Measurements from ENCODE around the gene SEMA5B. TPM values are rescaled to one million over a fixed set of nuclear protein-coding genes. Genes with fewer than 3 reads are reported as not detected.
A peak's percentile ranks its signal among the peaks of the same experiment; 100 is the strongest.

SEMA5B gene
- total and polyA plus RNA-seq, 4 donors, result 14.2 to 65.5 (median 39.1) TPM

- no peaks in the 10 kb centered on the region for H3K36me3 ChIP-seq (ENCODE audit: control insufficient read depth, insufficient read depth, low read length)
- H3K9me3 ChIP-seq (ENCODE audit: control insufficient read depth, insufficient read depth, low read length), result no peaks in the 10 kb centered on the region
- H3K4me1 ChIP-seq (ENCODE audit: control insufficient read depth, insufficient read depth, low read length), result peaks cover 3% of the 10 kb centered on the region
- H3K4me3 ChIP-seq (ENCODE audit: low read depth, low read length), result no peak overlapping the region
- DNase-seq (ENCODE audit: low read depth in 4 of 6, low spot score in 6 of 6), result no peak
- 96% methylated on average over 4 of the region's 5 CpGs for whole genome bisulfite sequencing (ENCODE audit: insufficient coverage)
- no peak overlapping the region for H3K27ac ChIP-seq (ENCODE audit: low read depth, low read length)
- H3K27me3 ChIP-seq (ENCODE audit: control insufficient read depth, insufficient read depth, low read length), result peaks cover 2% of the 10 kb centered on the region
Observed at GRCh38 chr3:123058505-123058904, 30.9 kb upstream of the SEMA5B start.

DNA sequence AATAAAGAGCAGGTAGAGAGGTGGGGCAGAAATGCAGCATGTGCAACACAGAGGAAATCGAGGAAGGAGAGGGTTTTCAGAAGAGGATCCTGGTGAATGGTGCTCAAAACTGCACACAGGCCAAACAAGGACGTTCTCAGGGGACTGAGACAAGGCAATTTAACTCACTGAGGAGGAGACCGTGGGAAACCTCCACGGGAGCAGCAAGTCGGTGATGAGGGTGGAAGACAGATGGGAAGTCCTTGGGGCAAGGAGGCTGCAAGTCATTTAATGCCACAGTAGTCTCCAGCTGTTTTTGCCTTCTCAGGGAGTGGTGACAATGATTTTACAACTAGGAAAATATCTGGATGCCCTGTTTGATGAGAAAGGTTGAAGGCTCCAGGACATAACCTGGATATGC is 27.8 kb upstream of the SEMA5B start:
- no peak overlapping the region for H3K4me3 ChIP-seq (ENCODE audit: low read depth, low read length)
- no peaks in the 10 kb centered on the region for H3K36me3 ChIP-seq (ENCODE audit: control insufficient read depth, insufficient read depth, low read length)
- H3K4me1 ChIP-seq (ENCODE audit: control insufficient read depth, insufficient read depth, low read length), result peaks cover 3% of the 10 kb centered on the region
- DNase-seq (ENCODE audit: low read depth in 4 of 6, low spot score in 6 of 6), result no peak
- H3K9me3 ChIP-seq (ENCODE audit: control insufficient read depth, insufficient read depth, low read length), result no peaks in the 10 kb centered on the region
- WGBS (ENCODE audit: insufficient coverage), result 50% methylated on average over 5 of the region's 5 CpGs
- H3K27me3 ChIP-seq (ENCODE audit: control insufficient read depth, insufficient read depth, low read length), result no peaks in the 10 kb centered on the region
- H3K27ac ChIP-seq (ENCODE audit: low read depth, low read length), result no peak overlapping the region

GRCh38 chr3:123054931-123055330 is 27.4 kb upstream of the SEMA5B start:
- Histone ChIP-seq H3K4me3 (ENCODE audit: low read depth, low read length) (no peak overlapping the region), H3K4me1 (ENCODE audit: control insufficient read depth, insufficient read depth, low read length) (peaks cover 3% of the 10 kb centered on the region), H3K9me3 (ENCODE audit: control insufficient read depth, insufficient read depth, low read length) (no peaks in the 10 kb centered on the region), H3K27me3 (ENCODE audit: control insufficient read depth, insufficient read depth, low read length) (no peaks in the 10 kb centered on the region), H3K36me3 (ENCODE audit: control insufficient read depth, insufficient read depth, low read length) (no peaks in the 10 kb centered on the region), H3K27ac (ENCODE audit: low read depth, low read length) (no peak overlapping the region)
- DNase-seq (ENCODE audit: low read depth in 4 of 6, low spot score in 6 of 6), result peak in 1 of 6 donors; percentile 49
- 49% methylated on average over 4 of the region's 4 CpGs for WGBS (ENCODE audit: insufficient coverage)

- Histone ChIP-seq H3K9me3 (ENCODE audit: control insufficient read depth, insufficient read depth, low read length) (no peaks in the 10 kb centered on the region), H3K27ac (ENCODE audit: low read depth, low read length) (no peak overlapping the region), H3K36me3 (ENCODE audit: control insufficient read depth, insufficient read depth, low read length) (no peaks in the 10 kb centered on the region), H3K27me3 (ENCODE audit: control insufficient read depth, insufficient read depth, low read length) (no peaks in the 10 kb centered on the region), H3K4me3 (ENCODE audit: low read depth, low read length) (no peak overlapping the region), H3K4me1 (ENCODE audit: control insufficient read depth, insufficient read depth, low read length) (peaks cover 3% of the 10 kb centered on the region)
- WGBS (ENCODE audit: insufficient coverage), result 58% methylated on average over 4 of the region's 5 CpGs
- DNase-seq (ENCODE audit: low read depth in 4 of 6, low spot score in 6 of 6), result peak in 1 of 6 donors; percentile 36
Observed at GRCh38 chr3:123054109-123054778, 26.7 kb upstream of the SEMA5B start.

DNA sequence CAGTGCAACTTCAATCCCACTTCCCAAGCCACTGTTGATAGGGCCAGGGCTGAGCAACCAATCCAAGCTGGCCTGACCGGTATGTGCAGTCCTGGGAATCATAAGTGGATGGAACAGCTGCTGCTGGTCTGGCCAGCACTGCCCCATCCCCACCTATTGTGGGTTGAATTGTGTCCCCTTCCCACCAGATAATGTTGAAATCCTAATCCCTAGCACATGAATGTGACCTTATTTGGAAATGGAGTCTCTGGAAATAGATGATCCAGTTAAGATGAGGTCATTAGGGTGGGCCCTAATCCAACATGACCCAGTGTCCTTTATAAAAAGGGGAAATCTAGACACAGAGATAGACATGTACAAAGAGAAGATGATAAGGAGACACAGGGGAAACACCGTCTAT is 25.5 kb upstream of the SEMA5B start:
- Histone ChIP-seq H3K4me1 (ENCODE audit: control insufficient read depth, insufficient read depth, low read length) (peaks cover 3% of the 10 kb centered on the region), H3K36me3 (ENCODE audit: control insufficient read depth, insufficient read depth, low read length) (no peaks in the 10 kb centered on the region), H3K27me3 (ENCODE audit: control insufficient read depth, insufficient read depth, low read length) (no peaks in the 10 kb centered on the region), H3K9me3 (ENCODE audit: control insufficient read depth, insufficient read depth, low read length) (no peaks in the 10 kb centered on the region), H3K27ac (ENCODE audit: low read depth, low read length) (no peak overlapping the region), H3K4me3 (ENCODE audit: low read depth, low read length) (no peak overlapping the region)
- DNase-seq (ENCODE audit: low read depth in 4 of 6, low spot score in 6 of 6), result no peak
- 100% methylated on average over 1 of the region's 2 CpGs for WGBS (ENCODE audit: insufficient coverage)

DNA sequence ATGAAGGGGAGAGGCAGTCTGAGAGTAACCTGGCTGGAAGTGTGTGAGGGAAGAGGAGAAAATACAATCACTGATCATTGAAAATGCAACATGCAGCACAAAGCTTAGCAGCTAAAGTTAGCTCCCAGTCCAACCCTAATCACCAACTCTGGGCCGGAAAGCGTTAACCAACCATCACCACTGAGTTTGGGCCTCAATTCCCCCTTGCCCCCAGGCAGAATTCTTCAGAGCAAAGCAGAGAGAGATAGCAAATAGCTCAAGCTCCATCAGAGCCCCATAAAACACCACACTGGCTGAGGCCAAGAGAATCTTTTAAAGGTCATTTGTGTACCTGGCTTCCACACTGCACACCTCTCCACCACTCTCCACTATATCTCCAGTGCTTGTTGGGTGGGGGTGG is 23.1 kb upstream of the SEMA5B start:
- Histone ChIP-seq H3K27me3 (ENCODE audit: control insufficient read depth, insufficient read depth, low read length) (no peaks in the 10 kb centered on the region), H3K27ac (ENCODE audit: low read depth, low read length) (no peak overlapping the region), H3K36me3 (ENCODE audit: control insufficient read depth, insufficient read depth, low read length) (no peaks in the 10 kb centered on the region), H3K4me1 (ENCODE audit: control insufficient read depth, insufficient read depth, low read length) (peaks cover 3% of the 10 kb centered on the region), H3K9me3 (ENCODE audit: control insufficient read depth, insufficient read depth, low read length) (no peaks in the 10 kb centered on the region), H3K4me3 (ENCODE audit: low read depth, low read length) (no peak overlapping the region)
- DNase-seq (ENCODE audit: low read depth in 4 of 6, low spot score in 6 of 6), result no peak
- WGBS (ENCODE audit: insufficient coverage), result 65% methylated on average over 2 of the region's 2 CpGs

DNA sequence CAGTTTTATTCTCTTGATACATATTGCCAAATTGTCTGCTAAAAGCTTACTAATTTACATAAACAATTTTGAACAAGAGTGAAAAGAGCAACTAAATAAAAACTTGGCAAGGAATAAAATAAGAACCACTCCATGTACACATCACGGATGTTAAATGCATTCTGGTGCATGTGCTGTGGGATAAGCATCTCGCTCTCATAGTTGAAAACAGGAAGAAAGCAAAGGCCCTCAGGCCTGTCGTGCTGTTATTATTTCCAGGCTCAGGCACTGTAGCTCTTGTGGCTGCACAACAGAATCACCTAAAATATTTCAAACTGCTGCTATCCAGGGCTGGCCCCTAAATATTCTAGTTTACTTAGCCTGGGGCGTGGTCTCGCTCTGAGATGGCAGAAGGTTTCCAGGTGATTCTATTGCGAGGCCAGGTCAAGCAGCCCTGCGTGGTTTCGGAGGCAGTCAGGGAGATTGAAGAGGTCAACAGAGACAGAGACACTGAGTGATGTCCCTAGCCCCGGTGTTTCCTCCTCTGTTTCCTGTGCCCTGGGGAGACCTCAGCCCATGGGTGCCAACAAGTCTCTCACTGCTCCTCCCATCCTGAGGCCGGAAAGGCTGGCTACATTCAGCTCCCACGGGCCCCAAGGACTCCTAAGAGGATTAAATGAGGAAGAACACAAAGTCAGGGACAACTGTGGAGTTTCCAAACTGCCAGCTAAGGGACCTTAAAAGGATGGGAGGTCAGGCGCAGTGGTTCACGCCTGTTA is 21.1 kb upstream of the SEMA5B start:
- WGBS (ENCODE audit: insufficient coverage), result 84% methylated on average over 11 of the region's 13 CpGs
- Histone ChIP-seq H3K27me3 (ENCODE audit: control insufficient read depth, insufficient read depth, low read length) (no peaks in the 10 kb centered on the region), H3K4me1 (ENCODE audit: control insufficient read depth, insufficient read depth, low read length) (no peaks in the 10 kb centered on the region), H3K27ac (ENCODE audit: low read depth, low read length) (no peak overlapping the region), H3K9me3 (ENCODE audit: control insufficient read depth, insufficient read depth, low read length) (no peaks in the 10 kb centered on the region), H3K36me3 (ENCODE audit: control insufficient read depth, insufficient read depth, low read length) (no peaks in the 10 kb centered on the region), H3K4me3 (ENCODE audit: low read depth, low read length) (no peak overlapping the region)
- DNase-seq (ENCODE audit: low read depth in 4 of 6, low spot score in 6 of 6), result no peak

- no peaks in the 10 kb centered on the region for H3K27me3 ChIP-seq (ENCODE audit: control insufficient read depth, insufficient read depth, low read length)
- WGBS (ENCODE audit: insufficient coverage), result no CpG with 5 or more reads among the region's 3 CpGs
Observed at GRCh38 chr3:123047062-123047319, 19.4 kb upstream of the SEMA5B start.

DNA sequence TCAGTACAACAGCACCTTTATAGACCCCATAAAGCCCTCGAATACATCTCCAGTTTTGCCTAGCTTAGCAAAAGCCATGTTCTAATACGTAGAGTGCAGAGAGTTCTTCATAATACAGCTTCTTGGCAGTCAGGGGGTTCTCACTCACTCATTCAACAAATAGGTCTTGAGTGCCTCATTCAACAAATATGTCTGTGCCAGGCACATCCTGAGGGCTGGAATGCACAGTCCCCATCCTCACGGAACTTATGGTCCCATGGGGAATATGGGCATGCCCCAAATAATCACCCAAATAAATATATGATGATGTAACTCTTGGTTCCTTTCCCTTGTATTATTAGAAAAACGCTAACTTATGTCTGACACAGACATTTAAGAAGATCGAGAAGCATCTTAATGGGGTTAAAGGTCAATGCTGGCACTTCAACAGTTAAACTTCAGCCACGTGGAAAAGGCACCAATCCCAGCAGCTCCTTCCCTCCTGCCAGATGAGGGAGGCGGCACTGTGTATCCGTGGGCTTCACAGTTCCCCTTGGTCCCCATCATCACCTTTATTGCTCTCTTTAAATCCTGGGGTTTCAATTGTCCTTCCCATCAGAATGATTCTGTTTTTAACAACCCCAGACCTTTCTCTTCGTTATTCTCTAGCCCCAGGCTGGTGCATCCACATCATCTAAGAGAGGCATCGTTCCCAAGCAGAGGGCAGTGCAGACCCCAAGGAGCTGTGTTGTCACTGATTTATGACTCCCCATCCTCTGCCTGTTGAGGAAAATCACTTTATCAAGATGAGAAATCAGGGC is 18.9 kb upstream of the SEMA5B start:
- Histone ChIP-seq H3K4me1 (ENCODE audit: control insufficient read depth, insufficient read depth, low read length) (no peaks in the 10 kb centered on the region), H3K27me3 (ENCODE audit: control insufficient read depth, insufficient read depth, low read length) (no peaks in the 10 kb centered on the region), H3K9me3 (ENCODE audit: control insufficient read depth, insufficient read depth, low read length) (no peaks in the 10 kb centered on the region), H3K27ac (ENCODE audit: low read depth, low read length) (no peak overlapping the region), H3K36me3 (ENCODE audit: control insufficient read depth, insufficient read depth, low read length) (no peaks in the 10 kb centered on the region), H3K4me3 (ENCODE audit: low read depth, low read length) (no peak overlapping the region)
- peak in 1 of 6 donors; percentile 59 for DNase-seq (ENCODE audit: low read depth in 4 of 6, low spot score in 6 of 6)
- 49% methylated on average over 7 of the region's 10 CpGs for WGBS (ENCODE audit: insufficient coverage)

More at GRCh38 chr3:123047062-123047319, 19.4 kb upstream of the SEMA5B start:
- Histone ChIP-seq H3K4me3 (ENCODE audit: low read depth, low read length) (no peak overlapping the region), H3K9me3 (ENCODE audit: control insufficient read depth, insufficient read depth, low read length) (no peaks in the 10 kb centered on the region), H3K4me1 (ENCODE audit: control insufficient read depth, insufficient read depth, low read length) (no peaks in the 10 kb centered on the region), H3K27ac (ENCODE audit: low read depth, low read length) (no peak overlapping the region), H3K36me3 (ENCODE audit: control insufficient read depth, insufficient read depth, low read length) (no peaks in the 10 kb centered on the region)
- DNase-seq (ENCODE audit: low read depth in 4 of 6, low spot score in 6 of 6), result no peak

Measured in spinal cord (tissue), 10 donors.